Measurements from ENCODE around the gene MEGF8. TPM values are rescaled to one million over a fixed set of nuclear protein-coding genes. Genes with fewer than 3 reads are reported as not detected.
A peak's percentile ranks its signal among the peaks of the same experiment; 100 is the strongest.
"Not testable (repeated sequence)": the region's sequence is repeated elsewhere in the genome, so short reads cannot be mapped to it uniquely, and the experiment has no call there.

Gene MEGF8
- total and polyA plus RNA-seq, 12 donors = 7.2 to 51.9 (median 29.7) TPM

GRCh38 chr19:42328854-42329253 lies 3.4 kb downstream of the MEGF8 start:
- 64 to 89% (median 81%) methylated on average over 2 of the region's 2 CpGs for WGBS, 4 donors
- H3K36me3 ChIP-seq (replicated peaks in 1 of 2) = no peaks in the 10 kb centered on the region
- peaks cover 14 to 25% of the 10 kb centered on the region in 2 donors for H3K4me1 ChIP-seq (replicated peaks in 1 of 2)
- intact Hi-C loops (cut with DNase I) = loop anchor here in 1 of 2 donors (10.0 kb wide), 1 partner anchor 194 kb away; the partner anchor contains the start of gene POU2F2
- DNase-seq = no peak
- H3K9me3 ChIP-seq (replicated peaks in 1 of 3) = no peaks in the 10 kb centered on the region
- no peak overlapping the region for H3K27ac ChIP-seq
- no peak overlapping the region for H3K4me3 ChIP-seq
- TF ChIP-seq, protein P1, sequence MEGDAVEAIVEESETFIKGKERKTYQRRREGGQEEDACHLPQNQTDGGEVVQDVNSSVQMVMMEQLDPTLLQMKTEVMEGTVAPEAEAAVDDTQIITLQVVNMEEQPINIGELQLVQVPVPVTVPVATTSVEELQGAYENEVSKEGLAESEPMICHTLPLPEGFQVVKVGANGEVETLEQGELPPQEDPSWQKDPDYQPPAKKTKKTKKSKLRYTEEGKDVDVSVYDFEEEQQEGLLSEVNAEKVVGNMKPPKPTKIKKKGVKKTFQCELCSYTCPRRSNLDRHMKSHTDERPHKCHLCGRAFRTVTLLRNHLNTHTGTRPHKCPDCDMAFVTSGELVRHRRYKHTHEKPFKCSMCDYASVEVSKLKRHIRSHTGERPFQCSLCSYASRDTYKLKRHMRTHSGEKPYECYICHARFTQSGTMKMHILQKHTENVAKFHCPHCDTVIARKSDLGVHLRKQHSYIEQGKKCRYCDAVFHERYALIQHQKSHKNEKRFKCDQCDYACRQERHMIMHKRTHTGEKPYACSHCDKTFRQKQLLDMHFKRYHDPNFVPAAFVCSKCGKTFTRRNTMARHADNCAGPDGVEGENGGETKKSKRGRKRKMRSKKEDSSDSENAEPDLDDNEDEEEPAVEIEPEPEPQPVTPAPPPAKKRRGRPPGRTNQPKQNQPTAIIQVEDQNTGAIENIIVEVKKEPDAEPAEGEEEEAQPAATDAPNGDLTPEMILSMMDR (IDR thresholded peaks at IDR 0.05) = no peak
- no peak for TF ChIP-seq POLR2A (IDR thresholded peaks at IDR 0.05)
- peaks cover 9% of the 10 kb centered on the region for H3K27me3 ChIP-seq

DNA sequence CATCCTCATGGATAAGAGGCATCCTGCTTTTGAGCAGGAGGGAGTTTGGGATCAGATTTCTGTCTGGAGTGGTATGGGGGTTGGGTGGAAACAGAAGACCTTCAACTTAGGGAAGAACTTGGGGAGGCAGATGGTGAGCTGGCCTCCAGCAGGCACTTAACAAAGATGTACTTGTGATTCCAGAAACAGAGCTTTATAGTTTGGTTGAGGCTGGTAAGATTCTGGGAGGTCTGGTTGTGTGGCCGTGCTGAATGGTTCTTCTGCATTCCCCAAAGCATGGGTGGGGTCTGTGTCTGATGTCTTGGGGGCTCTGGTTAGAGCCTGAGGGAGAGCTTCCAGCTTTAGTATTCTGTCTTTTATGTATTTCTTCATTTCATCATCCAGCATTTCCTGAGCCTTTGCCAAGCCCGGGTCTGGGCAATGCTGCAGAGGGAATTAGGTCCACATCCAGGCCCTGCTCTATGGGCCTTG lies 4.8 kb downstream of the MEGF8 start:
- intact Hi-C loops (cut with DNase I) = no loop called here
- H3K27ac ChIP-seq = no peak overlapping the region
- H3K9me3 ChIP-seq (replicated peaks in 1 of 3) = no peaks in the 10 kb centered on the region
- peaks cover 10 to 35% of the 10 kb centered on the region in 2 donors for H3K4me1 ChIP-seq (replicated peaks in 1 of 2)
- H3K27me3 ChIP-seq = no peaks in the 10 kb centered on the region
- H3K4me3 ChIP-seq = no peak overlapping the region
- TF ChIP-seq, protein P1 (IDR thresholded peaks at IDR 0.05) = no peak
- no peak for TF ChIP-seq POLR2A (IDR thresholded peaks at IDR 0.05)
- 44 to 60% (median 50%) methylated on average over 2 of the region's 2 CpGs for WGBS, 4 donors
- DNase-seq = peak in 1 of 7 donors; percentile 22
- H3K36me3 ChIP-seq (replicated peaks in 1 of 2) = no peaks in the 10 kb centered on the region

- H3K36me3 ChIP-seq (replicated peaks in 1 of 2); H3K9me3 ChIP-seq (replicated peaks in 1 of 3); H3K4me3 ChIP-seq; DNase-seq; intact Hi-C loops (cut with DNase I); H3K27ac ChIP-seq; H3K27me3 ChIP-seq: not testable (repeated sequence)
- WGBS, 4 donors = 87 to 96% (median 92%) methylated on average over 3 of the region's 3 CpGs
- H3K4me1 ChIP-seq (replicated peaks in 1 of 2) = peaks cover 7 to 30% of the 10 kb centered on the region in 2 donors
Measured at GRCh38 chr19:42331333-42331732, 5.9 kb downstream of the MEGF8 start.

GRCh38 chr19:42332059-42332458 lies 6.6 kb downstream of the MEGF8 start:
- WGBS, 4 donors = 87 to 95% (median 92%) methylated on average over 4 to 6 of the region's 6 CpGs
- peaks cover 0 to 23% of the 10 kb centered on the region in 2 donors for H3K4me1 ChIP-seq (replicated peaks in 1 of 2)
- H3K27ac ChIP-seq = no peak overlapping the region
- no peak for TF ChIP-seq POLR2A (IDR thresholded peaks at IDR 0.05)
- TF ChIP-seq, protein P1 (IDR thresholded peaks at IDR 0.05) = no peak
- H3K4me3 ChIP-seq = no peak overlapping the region
- H3K9me3 ChIP-seq (replicated peaks in 1 of 3) = no peaks in the 10 kb centered on the region
- H3K27me3 ChIP-seq = no peaks in the 10 kb centered on the region
- DNase-seq = no peak
- peaks cover 0 to 16% of the 10 kb centered on the region in 2 donors for H3K36me3 ChIP-seq (replicated peaks in 1 of 2)
- intact Hi-C loops (cut with DNase I) = no loop called here

DNA sequence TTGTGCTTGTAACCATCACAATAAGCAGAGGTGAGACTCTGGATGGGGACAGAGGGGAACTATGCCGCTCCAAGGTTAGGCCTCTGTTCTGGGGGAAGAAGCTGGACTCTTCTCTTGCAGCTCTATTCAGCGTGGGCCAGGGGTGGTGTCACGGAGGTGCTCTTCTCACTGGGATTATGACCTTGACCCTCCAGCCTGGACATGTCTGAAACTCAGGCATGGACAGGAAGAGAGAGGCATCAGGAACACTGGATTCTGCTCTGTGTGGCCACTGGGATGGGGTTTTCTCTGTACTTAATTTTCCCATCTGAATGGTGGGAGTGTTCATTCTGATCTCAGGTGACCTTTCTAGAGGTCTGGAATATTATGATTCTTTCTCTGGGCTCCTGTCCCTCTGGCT lies 7.6 kb downstream of the MEGF8 start:
- WGBS, 4 donors = 75 to 82% (median 79%) methylated on average over 2 to 3 of the region's 3 CpGs
- intact Hi-C loops (cut with DNase I) = no loop called here
- Histone ChIP-seq H3K27me3 (no peaks in the 10 kb centered on the region), H3K36me3 (replicated peaks in 1 of 2) (peaks cover 0 to 16% of the 10 kb centered on the region in 2 donors), H3K4me3 (no peak overlapping the region), H3K27ac (no peak overlapping the region), H3K4me1 (replicated peaks in 1 of 2) (peaks cover 0 to 14% of the 10 kb centered on the region in 2 donors), H3K9me3 (replicated peaks in 1 of 3) (no peaks in the 10 kb centered on the region)
- DNase-seq = no peak
- no peak for TF ChIP-seq POLR2A (IDR thresholded peaks at IDR 0.05)
- TF ChIP-seq, protein P1 (IDR thresholded peaks at IDR 0.05) = no peak
